ENCODE results near the gene JAZF1. TPM values are rescaled to one million over a fixed set of nuclear protein-coding genes. Genes with fewer than 3 reads are reported as not detected.

The JAZF1 gene
- total RNA-seq, 4 donors from 2014 or later, result 4.7 to 8.1 (median 5.7) TPM

GRCh38 chr7:27912751-27913150, 267.8 kb downstream of the JAZF1 start:
- WGBS, 2 donors, result 95 to 97% methylated on average over 7 of the region's 7 CpGs
- TF ChIP-seq, protein P1, sequence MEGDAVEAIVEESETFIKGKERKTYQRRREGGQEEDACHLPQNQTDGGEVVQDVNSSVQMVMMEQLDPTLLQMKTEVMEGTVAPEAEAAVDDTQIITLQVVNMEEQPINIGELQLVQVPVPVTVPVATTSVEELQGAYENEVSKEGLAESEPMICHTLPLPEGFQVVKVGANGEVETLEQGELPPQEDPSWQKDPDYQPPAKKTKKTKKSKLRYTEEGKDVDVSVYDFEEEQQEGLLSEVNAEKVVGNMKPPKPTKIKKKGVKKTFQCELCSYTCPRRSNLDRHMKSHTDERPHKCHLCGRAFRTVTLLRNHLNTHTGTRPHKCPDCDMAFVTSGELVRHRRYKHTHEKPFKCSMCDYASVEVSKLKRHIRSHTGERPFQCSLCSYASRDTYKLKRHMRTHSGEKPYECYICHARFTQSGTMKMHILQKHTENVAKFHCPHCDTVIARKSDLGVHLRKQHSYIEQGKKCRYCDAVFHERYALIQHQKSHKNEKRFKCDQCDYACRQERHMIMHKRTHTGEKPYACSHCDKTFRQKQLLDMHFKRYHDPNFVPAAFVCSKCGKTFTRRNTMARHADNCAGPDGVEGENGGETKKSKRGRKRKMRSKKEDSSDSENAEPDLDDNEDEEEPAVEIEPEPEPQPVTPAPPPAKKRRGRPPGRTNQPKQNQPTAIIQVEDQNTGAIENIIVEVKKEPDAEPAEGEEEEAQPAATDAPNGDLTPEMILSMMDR (IDR thresholded peaks at IDR 0.05), result no peak
- no peak for TF ChIP-seq POLR2A (IDR thresholded peaks at IDR 0.05)
- no peak overlapping the region for H3K4me3 ChIP-seq (ENCODE audit: low read depth, poor library complexity, severe bottlenecking)
- intact Hi-C loops (cut with DNase I; ENCODE audit: low total_unique reads), result no loop called here
- no peak for DNase-seq (ENCODE audit: low spot score in 2 of 2)

DNA sequence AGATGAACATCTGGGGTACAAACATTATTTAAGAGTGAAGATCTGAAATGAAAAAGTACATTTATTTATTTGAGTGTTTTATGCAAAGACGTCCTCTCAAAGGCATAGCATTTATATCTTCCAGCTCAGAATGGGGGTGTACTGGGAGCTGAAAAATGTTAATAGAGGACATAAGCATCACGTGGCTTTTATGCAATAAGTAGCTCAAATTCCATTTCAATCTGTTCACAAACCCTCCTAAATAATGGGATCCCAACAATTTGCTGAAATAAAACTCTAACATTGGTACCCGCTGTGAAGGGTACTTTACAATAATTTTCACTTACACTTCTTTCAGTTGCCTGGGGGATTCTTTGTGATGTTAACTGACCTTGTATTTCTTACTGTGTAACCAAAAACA, 268.7 kb downstream of the JAZF1 start:
- intact Hi-C loops (cut with DNase I; ENCODE audit: low total_unique reads), result no loop called here
- WGBS, 2 donors, result 92 to 95% methylated on average over 3 of the region's 3 CpGs
- no peak overlapping the region for H3K4me3 ChIP-seq (ENCODE audit: low read depth, poor library complexity, severe bottlenecking)
- no peak for DNase-seq (ENCODE audit: low spot score in 2 of 2)
- TF ChIP-seq POLR2A (IDR thresholded peaks at IDR 0.05), result no peak
- TF ChIP-seq, protein P1 (IDR thresholded peaks at IDR 0.05), result no peak

- TF ChIP-seq, protein P1 (IDR thresholded peaks at IDR 0.05), result no peak
- TF ChIP-seq POLR2A (IDR thresholded peaks at IDR 0.05), result no peak
- intact Hi-C loops (cut with DNase I; ENCODE audit: low total_unique reads), result no loop called here
- no peak for DNase-seq (ENCODE audit: low spot score in 2 of 2)
- WGBS, 2 donors, result 74 to 75% methylated on average over 3 of the region's 3 CpGs
- no peak overlapping the region for H3K4me3 ChIP-seq (ENCODE audit: low read depth, poor library complexity, severe bottlenecking)
These were observed 270.3 kb downstream of the JAZF1 start for GRCh38 chr7:27910326-27910725.

GRCh38 chr7:27908534-27909165, 271.9 kb downstream of the JAZF1 start:
- no peak overlapping the region for H3K4me3 ChIP-seq (ENCODE audit: low read depth, poor library complexity, severe bottlenecking)
- TF ChIP-seq POLR2A (IDR thresholded peaks at IDR 0.05), result no peak
- TF ChIP-seq, protein P1 (IDR thresholded peaks at IDR 0.05), result no peak
- intact Hi-C loops (cut with DNase I; ENCODE audit: low total_unique reads), result no loop called here
- DNase-seq (ENCODE audit: low spot score in 2 of 2), result no peak
- WGBS, 2 donors, result 97 to 99% methylated on average over 4 of the region's 4 CpGs

- intact Hi-C loops (cut with DNase I; ENCODE audit: low total_unique reads), result no loop called here
- TF ChIP-seq, protein P1 (IDR thresholded peaks at IDR 0.05), result no peak
- no peak for TF ChIP-seq POLR2A (IDR thresholded peaks at IDR 0.05)
- H3K4me3 ChIP-seq (ENCODE audit: low read depth, poor library complexity, severe bottlenecking), result no peak overlapping the region
- no peak for DNase-seq (ENCODE audit: low spot score in 2 of 2)
- WGBS, 2 donors, result 72% methylated on average over 4 of the region's 4 CpGs
These were observed 274.1 kb downstream of the JAZF1 start for GRCh38 chr7:27906385-27907091.
